HG03469 (cell line): ENCODE data around the gene ADAM29.
A peak's percentile ranks its signal among the peaks of the same experiment; 100 is the strongest.
"Not testable (repeated sequence)": the region's sequence is repeated elsewhere in the genome, so short reads cannot be mapped to it uniquely, and the experiment has no call there.

Experiments used
- ATAC-seq: cut with Tn5 transposase; IDR thresholded peaks from one replicate; pipeline ENCODE4 v1.9.1; 2021; ENCODE audit warnings: mild to moderate bottlenecking, moderate library complexity, moderate number of reproducible peaks; ENCODE audit not compliant: unreplicated experiment

The ADAM29 gene

DNA sequence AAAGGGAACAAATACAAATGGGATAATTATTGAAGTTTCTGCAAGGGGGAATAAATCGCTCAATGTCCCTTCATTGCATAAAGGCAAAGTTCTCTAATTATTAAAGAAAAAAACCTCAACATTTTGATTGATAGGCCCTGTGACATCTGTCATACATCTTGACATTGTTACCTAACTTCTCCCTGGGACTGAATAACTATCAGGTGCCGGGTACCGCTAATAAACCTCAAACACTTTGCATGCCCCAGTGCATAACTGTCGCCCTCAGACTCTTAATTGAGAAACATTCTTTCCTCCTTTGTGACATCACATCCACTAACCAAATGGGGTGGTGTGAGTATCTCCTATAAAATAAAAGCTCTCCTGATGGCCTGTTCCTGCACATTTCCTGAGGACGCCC lies at the start of gene ADAM29:
Gene ADAM29 (plus strand): TSS at position 301 of the 400 bp plus-strand sequence. CDS start 57,168 bp downstream, outside the sequence.
- ATAC-seq: no peak

DNA sequence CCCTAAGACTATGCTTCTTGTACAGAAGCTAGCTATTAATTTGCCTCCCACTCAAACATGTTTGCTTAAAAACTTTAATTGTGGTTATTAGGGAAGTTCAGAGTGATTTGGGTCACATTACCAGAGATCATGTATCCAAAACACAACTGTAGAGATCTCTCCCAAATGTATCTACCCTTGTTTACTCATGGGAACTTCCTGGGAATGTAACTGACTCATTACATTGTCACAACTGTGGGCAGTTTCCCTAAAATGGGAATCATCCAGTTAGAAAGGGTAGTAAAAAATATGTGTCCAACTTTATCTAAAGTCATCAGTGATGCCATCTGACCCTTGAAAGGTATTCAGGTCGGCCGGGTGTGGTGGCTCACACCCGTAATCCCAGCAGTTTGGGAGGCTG lies 48.8 kb upstream of the ADAM29 start:
- no peak for ATAC-seq

DNA sequence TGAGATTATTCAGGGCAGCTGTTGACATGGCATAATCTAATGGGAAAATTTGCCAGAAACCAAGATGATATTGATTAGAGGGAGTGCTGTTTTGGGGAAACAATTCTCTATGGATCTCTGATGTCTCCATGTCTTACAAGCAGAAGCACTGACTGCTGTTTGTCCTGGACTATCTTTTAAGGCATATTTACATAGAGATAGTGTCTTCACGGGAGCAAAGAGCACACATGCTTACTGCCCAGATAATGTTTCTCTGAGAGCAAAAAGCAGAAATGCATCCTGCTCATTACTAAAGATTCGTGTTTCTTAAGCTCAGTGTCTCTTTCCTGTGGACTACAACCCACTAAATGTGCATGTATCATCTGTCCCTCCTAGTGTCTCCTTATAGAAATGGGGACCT lies 47.8 kb upstream of the ADAM29 start:
- no peak for ATAC-seq

DNA sequence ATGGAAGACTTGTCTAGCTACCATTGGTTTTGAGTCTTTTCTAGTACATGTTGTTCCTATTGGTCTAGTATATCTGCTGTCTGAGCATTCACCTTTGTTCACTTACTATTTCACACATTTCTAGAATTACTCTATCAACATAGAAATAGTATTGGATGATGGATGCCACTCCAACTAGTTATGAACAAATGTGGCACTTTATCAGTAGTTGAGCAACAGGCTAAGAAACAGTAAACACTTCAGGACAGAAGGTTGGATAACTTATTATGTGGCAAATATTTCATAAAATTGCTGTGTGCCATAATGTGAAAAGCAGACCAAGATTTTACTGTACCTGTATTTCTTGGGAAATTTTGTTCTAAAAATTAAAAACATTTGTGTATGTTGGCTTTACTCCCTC lies 46.8 kb upstream of the ADAM29 start:
- ATAC-seq: no peak

DNA sequence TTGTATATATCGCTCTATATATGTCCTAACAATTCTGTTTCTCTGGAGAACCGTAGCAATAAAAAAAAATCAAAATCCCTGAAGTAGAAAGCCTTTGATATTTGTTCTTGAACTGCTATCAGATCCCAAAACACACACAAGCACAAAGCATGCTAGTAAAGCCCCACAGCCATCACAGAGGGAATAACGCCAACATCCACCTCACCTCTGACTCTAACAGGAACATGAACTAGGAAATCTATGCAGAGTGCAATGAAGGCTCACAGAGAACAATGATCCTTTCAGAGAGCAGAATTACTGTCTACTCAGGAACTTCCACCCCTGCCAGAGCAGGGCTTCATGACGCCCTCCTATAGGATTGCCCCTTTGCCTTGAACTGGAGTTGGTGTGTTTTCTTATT lies 45.0 kb upstream of the ADAM29 start:
- ATAC-seq: not testable (repeated sequence)

DNA sequence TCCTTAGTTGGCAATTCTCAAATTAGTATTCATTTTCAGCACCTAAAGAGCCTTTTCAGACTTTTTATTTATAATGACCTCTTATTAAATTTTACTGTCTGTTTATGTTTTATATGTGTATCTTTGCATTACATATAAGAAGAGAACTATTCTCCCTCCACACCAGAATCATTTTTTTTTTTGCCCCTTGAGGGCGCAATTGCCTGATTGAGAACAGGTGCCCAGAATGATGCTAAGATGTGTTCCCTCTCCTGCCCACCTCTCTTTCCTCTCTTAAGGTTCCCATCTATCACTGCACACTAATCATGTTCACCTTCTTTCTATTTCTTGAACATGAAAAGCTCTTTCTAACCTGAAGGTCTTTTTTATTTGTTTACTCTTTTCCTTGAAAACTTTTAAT lies 44.2 kb upstream of the ADAM29 start:
- no peak for ATAC-seq

DNA sequence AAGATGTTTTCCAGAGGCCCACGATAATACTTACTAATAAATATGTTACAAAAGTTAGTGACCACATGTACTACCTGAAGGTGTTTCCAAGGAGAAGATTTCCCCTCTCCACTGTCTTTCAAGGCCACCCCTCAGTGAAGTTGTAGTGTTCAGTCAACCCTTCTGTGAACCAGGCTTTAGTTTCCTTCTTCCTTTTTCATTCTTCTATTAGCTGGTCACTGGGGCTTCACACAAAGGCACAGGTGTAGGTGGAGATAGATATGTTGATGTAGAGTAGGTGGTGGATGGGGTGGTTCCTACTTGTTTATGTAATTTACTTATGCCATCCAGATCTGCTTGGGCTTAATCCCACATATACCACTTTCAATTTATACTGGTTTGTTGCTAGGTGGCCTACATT lies 43.3 kb upstream of the ADAM29 start:
- no peak for ATAC-seq

DNA sequence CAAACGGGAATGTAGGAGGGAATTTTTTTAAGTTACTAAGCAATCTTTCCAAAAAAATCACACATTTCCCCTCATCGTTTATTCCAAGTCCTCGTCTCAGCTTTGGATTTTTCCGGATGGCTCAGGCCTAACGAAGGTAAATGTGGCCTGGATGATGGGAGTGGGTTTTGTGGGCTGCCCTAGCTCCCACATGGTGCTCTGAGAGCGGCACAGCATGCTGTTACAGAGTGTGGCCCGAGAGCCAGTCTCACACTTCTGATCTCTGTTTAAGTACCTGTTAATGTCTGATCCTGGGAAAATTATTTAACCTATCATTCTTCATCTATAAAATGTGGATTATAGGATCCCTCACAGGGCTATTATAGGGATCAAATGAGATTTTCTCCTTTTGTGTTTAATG lies 38.2 kb upstream of the ADAM29 start:
- no peak for ATAC-seq

DNA sequence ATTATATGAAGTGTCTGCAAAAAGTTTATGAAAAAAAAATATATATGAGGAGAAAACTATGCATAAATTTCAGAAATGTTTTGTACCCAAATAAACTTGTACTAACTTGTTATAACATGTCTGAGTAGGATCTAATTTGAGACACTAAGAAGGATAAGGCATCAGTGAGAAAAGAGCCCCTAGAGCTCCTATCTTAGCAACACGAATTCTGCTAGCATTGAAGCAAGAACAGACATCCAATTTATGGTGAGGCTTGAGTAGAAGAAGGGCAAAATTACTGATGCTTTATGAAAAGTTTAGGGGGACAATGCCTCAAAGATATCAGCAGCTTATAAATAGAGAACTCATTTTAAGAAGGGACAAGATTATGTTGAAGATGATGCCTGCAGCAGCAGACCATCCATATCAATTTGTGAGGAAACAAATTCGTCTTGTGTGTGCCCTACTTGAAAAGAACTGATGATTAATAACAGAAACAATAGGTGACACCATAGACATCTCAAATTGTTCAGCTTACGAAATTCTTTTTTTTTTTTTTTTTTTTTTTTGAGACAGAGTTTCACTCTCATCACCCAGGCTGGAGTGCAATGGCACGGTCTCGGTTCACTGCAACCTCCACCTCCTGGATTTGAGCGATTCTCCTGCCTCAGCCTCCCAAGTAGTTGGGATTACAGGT lies 35.7 kb upstream of the ADAM29 start:
- ATAC-seq: no peak

DNA sequence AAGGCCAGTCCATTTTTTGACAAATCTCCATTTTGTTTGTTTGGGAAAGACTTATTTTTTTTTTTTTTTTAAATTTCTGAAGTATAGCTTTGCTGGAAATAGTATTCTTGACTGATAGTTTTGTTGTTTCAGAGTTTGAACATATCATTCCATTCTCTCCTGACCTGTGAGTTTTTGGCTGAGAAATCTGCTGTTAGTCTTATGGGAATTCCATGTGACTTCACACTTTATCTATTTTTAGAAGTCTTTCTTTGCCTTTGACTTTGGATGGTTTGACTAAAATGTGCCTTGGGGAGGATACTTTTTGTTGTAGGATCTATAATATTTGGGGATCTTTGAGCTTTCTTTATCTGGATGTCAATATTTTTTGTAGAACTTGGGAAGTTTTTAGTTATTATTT lies 10.7 kb upstream of the ADAM29 start:
- no peak for ATAC-seq

DNA sequence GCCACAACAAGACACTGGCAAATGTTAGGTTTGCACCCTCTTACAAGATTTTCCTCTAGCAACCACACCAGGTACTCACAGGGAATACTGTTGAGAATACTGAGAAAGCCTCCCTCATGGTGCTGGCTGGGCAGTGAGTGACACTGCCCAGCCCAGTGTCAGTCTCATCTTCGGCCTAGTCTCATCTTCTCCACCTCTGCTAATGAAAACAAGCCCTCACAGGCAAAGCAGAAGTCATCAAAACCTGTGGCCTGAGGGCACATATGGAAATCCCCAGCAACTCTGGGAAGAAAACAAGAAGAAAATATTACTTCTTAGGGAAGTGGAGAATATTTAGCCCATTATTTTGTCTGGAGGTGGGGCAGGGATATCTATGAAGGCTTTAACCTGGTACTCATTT lies 7.9 kb upstream of the ADAM29 start:
- ATAC-seq: no peak

DNA sequence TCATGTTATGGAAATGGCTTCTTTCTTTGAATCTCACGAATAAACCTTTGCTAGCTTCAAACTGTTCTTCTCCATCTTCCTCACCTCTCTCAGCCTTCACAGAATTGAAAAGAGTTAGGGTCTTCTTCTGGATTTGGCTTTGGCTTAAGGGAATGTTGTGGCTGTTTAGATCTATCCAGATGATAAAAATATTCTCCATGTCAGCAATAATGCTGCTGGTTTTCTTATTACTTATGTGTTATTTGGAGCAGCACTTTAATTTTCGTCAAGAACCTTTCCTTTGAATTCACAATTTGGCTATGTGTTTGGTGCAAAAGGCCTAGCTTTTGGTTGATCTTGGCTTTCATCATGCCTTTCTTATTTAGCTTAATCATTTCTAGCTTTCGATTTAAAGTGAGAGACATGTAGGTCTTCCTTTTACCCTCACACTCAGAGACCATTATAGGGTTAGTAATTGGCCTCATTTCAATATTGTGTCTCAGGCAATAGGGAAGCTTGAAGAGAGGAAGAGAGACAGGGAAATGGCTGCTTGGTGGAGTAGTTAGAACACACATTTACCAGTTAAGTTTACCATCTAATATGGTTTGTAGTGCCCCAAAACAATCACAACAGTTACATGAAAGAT lies 5.1 kb upstream of the ADAM29 start:
- ATAC-seq: no peak

DNA sequence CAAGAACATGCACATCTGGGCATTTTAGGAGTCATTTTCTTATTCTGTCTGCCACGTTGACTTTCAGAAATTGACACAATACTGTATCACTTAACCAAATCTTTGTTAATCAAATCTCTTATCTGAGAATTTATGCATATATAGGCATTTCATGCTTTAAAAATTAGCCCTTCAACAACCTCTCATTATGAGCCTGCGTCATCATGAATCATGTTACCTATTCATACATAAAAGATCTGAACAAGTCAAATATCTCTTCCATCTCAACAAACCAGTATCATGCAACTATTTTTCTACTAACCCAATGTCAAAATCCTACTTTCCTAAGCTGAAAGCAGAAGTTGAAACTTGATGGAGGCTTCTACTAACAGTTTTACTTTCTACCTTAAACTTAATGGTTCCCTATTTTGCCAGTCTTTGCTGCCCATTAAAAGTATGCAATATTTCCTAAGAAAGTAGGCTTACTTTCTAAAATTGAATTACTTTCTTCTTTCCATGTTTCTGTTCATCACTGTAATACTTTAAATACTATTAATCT lies 1.8 kb downstream of the ADAM29 start:
- ATAC-seq: no peak

DNA sequence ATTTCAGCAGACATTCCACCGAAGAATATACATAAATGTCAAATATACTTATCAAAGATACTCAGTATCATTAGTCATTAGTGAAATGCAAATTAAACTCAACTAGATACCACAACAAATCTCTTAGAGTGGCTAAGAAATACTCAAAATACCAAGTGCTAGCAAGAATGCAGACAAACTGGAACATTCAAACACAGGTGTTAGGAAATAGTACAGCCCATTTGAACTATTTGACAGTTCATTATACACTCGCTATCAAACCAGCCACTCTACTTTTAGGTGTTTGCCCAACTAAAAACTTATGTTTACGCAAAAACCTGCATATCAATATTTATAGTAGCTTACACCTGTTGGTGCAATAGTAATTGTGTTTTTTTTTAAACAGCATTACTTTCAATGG lies 8.8 kb downstream of the ADAM29 start:
- no peak for ATAC-seq

DNA sequence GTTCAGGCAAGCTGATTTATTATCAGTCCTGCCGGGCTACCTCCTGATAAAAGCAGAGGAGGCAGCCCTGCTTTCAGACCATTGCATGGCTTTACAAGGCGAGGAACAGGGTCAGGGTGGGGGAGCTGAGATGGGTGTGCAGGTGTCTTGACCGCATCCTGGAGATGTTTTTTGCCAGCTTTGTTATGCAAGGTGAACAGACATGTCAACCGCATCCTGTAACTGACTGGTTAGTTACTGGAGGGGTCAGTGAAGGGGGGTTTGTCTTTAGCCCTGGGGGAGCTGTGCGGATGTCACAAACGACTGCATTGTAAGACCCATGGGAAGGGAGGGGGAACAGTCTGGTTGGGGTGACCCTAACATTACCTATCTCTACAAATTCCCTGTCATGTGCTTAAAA lies 10.0 kb downstream of the ADAM29 start:
- ATAC-seq: peak; percentile 32

DNA sequence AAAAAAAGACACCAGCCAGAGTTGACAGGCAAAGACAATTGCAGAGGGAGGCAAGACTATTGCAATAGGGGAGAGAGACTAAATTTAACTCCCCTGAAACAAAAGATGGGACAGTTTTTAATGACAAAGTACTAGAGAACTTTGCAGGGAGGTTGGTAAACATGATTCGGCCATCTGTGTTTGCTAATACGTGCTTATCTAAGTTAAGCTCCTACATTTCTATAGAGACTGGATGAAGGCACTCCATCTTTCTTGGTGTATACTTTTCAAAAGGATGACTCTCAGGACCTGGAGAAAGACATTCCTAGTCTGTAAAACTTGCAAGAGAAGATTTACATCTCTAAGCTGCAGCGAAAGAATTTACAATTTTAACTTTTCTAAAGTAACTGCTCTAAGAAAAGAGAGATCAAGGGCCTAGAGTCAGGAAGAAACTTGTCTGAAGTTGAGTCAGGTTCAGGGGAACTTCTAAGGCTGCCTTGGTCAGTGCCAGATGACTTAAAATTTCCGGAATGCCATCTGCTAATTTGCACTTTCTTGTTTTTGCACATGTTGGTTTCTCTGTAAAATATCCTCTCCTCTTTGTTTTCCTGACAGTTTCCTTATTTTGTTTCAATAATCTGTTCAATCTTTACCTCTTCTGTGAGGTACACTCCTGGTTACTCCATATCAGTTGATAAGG lies 10.6 kb downstream of the ADAM29 start:
- no peak for ATAC-seq

DNA sequence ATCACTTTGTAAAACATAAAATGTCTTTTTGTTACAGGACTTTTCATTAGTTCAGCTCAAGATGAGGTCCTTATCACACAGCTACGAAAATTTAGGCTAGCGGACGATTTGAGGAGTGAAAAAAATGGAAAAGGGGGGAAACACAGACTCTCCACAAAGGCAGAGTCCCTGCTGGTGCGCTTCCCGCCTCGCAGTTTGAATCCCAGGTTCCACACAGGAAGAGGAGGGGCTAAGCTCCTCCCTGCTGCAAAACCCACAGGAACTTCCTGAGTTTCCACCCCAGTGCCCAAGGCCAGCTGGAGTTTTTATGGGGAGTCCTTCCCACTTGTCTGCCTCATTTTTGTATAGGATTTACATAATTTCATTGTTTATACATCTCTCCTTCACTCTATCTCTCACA lies 11.2 kb downstream of the ADAM29 start:
- ATAC-seq: no peak

DNA sequence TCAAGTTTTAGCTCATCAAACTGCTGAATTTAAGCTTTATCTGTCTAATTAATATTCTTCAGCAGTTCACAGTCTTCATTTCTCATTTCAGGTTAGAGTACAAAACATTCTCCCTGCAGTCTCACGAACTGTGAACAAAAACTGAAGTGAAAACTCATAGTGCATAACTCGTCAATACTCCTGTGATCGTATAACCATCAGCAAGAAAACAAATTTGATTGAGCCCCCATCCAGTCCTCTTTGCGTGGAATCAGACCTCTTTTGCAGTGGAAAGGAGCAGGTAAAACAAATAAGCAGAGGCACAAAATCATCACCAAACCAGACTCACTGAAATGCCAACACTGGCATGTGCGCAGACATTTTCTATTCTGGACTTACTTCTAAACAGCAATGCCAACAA lies 12.7 kb downstream of the ADAM29 start:
- ATAC-seq: no peak

DNA sequence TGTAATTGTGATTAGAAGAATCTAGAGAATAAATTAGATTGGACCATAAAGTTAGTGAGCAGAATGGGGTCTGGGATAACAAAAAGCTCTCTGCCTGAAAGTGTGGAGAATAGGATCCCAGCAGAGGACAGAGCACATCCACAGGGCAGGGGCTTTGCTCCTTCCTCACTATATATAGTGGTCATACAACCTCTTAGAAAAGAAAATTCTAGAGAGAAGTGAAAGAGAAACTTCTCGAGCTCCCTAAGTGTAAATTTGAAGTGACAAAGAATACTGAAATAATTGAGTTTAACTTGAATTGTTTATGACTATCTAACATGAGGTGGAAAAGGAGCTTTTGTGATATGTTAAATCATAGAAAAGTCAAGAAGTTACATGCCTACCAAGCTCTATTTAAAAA lies 14.9 kb downstream of the ADAM29 start:
- ATAC-seq: no peak

DNA sequence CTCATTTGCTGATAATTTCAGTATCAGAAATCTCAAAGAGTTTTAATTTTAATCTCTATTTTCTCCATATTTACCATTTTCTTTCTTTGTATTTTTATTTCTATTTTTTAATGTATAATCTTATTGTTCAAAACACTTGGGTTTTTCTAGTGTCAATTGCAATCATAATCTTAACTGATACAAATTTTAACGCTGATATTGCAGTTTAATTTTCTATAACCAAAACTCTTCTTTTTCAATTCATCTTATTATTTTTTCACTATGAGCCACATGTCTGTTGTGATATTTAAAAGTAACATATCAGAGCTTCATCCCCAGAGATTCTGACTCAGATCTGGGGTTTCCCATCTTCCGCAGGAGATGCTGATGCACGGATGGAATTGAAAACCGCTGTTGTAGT lies 16.2 kb downstream of the ADAM29 start:
- ATAC-seq: no peak

DNA sequence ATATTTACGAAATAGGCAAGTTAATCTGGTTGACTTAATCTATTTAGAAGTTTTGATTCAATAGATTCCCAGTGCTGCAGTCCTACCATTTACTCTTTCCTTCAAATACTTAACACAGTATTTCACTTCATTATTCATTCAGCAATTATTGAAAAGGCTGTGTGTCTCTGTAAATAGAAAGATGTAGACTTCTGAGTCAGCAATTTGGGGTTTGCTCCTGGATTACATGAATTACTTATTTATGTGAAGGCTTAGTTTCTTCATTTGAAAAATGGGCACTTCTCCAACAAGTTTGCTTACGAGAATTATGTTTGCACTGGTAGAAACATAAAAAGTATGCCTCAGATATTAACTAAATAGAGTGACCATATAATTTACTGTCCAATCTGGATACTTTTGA lies 17.4 kb downstream of the ADAM29 start:
- no peak for ATAC-seq

DNA sequence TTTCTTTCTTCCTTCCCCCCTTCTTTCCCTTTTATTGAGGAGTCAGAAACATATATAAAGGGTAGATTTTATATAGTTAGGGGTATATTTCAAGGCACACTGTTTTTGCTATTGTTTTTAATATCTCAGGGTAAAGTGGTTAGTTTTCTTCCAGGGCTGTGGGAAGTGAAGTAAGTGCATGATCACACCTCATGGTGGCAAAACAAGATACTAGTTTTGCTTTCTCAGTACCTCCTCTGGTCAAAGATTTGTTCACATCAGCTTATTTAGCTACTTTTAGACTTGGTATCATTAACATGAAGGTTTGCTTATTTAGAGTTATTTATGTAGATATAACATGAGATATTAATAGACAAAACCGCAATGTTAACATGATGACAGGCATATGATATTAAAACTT lies 21.8 kb downstream of the ADAM29 start:
- ATAC-seq: no peak
